Neural cell (in vitro differentiated cells): Measurements from ENCODE around the gene MCM3AP. TPM values are rescaled to one million over a fixed set of nuclear protein-coding genes. Genes with fewer than 3 reads are reported as not detected.

ENCODE experiments used
- H2AFZ ChIP-seq: fragments of 200-600, 300-800 bp; sonication (generic), shearing (Covaris generic); 2 replicates; pipeline ENCODE4 v1.6.0; 2014; ENCODE audit warnings: low read depth, mild to moderate bottlenecking, antibody characterized with exemption, low read length, moderate library complexity
- H3F3A ChIP-seq: fragments of 200-600 bp; shearing (Covaris generic); 2 replicates; pipeline ENCODE4 v1.6.1; 2016; ENCODE audit warnings: mild to moderate bottlenecking, moderate library complexity, mixed read lengths, antibody characterized with exemption, low read length; ENCODE audit not compliant: insufficient read depth, poor library complexity, severe bottlenecking
- H3K27ac ChIP-seq: fragments of 200-600, 300-800 bp; sonication (generic), shearing (Covaris generic); 2 replicates; pipeline ENCODE4 v1.5.1; 2014; ENCODE audit warnings: mild to moderate bottlenecking, low read length, moderate library complexity
- H3K27me3 ChIP-seq: fragments of 300-800, 200-600 bp; sonication (generic), shearing (Covaris generic); 2 replicates; pipeline ENCODE4 v1.6.0; 2014; ENCODE audit warnings: mild to moderate bottlenecking, low read depth, low read length, moderate library complexity; ENCODE audit not compliant: insufficient read depth
- H3K36me3 ChIP-seq: fragments of 300-800, 200-600 bp; sonication (generic), shearing (Covaris generic); 2 replicates; pipeline ENCODE4 v1.5.1; 2014; ENCODE audit warnings: mild to moderate bottlenecking, antibody characterized with exemption, low read length, moderate library complexity; ENCODE audit not compliant: insufficient read depth
- H3K4me2 ChIP-seq: fragments of 300-800, 200-600 bp; sonication (generic), shearing (Covaris generic); 2 replicates; pipeline ENCODE4 v1.6.0; 2014; ENCODE audit warnings: mild to moderate bottlenecking, low read length
- H3K4me3 ChIP-seq: fragments of 300-800, 200-600 bp; sonication (generic), shearing (Covaris generic); 2 replicates; pipeline ENCODE4 v1.5.1; 2014; ENCODE audit warnings: mild to moderate bottlenecking, low read length, moderate library complexity
- H3K79me2 ChIP-seq: fragments of 200-600 bp; shearing (Covaris generic); replicated peaks from 2 replicates; pipeline ENCODE4 v1.6.0; 2014; ENCODE audit warnings: mild to moderate bottlenecking, low read length, moderate library complexity; ENCODE audit not compliant: insufficient read depth
- H3K9ac ChIP-seq: fragments of 300-800, 200-600 bp; sonication (generic), shearing (Covaris generic); 2 replicates; pipeline ENCODE4 v1.6.1; 2016; ENCODE audit warnings: mild to moderate bottlenecking, low read length, mixed read lengths
- H3K9me2 ChIP-seq: fragments of 200-600 bp; shearing (Covaris generic); 2 replicates; pipeline ENCODE4 v1.6.1; 2016; ENCODE audit warnings: mild to moderate bottlenecking, low read length, mixed read lengths; ENCODE audit not compliant: insufficient read depth
- H3K9me3 ChIP-seq: fragments of 200-600, 300-800 bp; sonication (generic), shearing (Covaris generic); 2 replicates; pipeline ENCODE4 v1.6.1; 2016; ENCODE audit warnings: mild to moderate bottlenecking, mixed run types, low read length, moderate library complexity, mixed read lengths
- H4K20me1 ChIP-seq: fragments of 200-600 bp; shearing (Covaris generic); 2 replicates; pipeline ENCODE4 v1.6.1; 2016; ENCODE audit warnings: mild to moderate bottlenecking, mixed run types; ENCODE audit not compliant: insufficient read depth
- EP300 ChIP-seq: fragments of 450-650 bp; conservative IDR thresholded peaks from 2 replicates; pipeline ENCODE4 v1.6.1; 2014; ENCODE audit warnings: antibody characterized with exemption, mild to moderate bottlenecking, moderate library complexity; ENCODE audit not compliant: poor library complexity, severe bottlenecking
- EZH2 ChIP-seq: fragments of 200-600, 300-800 bp; shearing (Covaris generic), sonication (generic); IDR thresholded peaks from 2 replicates; pipeline ENCODE4 v1.6.1; 2014; ENCODE audit warnings: antibody characterized with exemption, low read length, borderline replicate concordance, mild to moderate bottlenecking; ENCODE audit not compliant: insufficient read depth, poor library complexity, severe bottlenecking
- MXI1 ChIP-seq: fragments of 450-650 bp; conservative IDR thresholded peaks from 2 replicates; pipeline ENCODE4 v1.6.1; 2014; ENCODE audit warnings: antibody characterized with exemption, mild to moderate bottlenecking; ENCODE audit not compliant: poor library complexity, severe bottlenecking
- POLR2AphosphoS5 ChIP-seq: IDR thresholded peaks from 2 replicates; pipeline ENCODE4 v1.6.1; 2012
- RAD21 ChIP-seq: fragments of 450-650 bp; conservative IDR thresholded peaks from 2 replicates; pipeline ENCODE4 v1.6.1; 2014; ENCODE audit warnings: antibody characterized with exemption, mild to moderate bottlenecking, moderate library complexity
- SMC3 ChIP-seq: fragments of 450-650 bp; conservative IDR thresholded peaks from 2 replicates; pipeline ENCODE4 v1.6.1; 2014; ENCODE audit warnings: antibody characterized with exemption, mild to moderate bottlenecking, moderate library complexity; ENCODE audit not compliant: poor library complexity
- TAF1 ChIP-seq: IDR thresholded peaks from 2 replicates; pipeline ENCODE4 v1.6.1; 2012; ENCODE audit warnings: low read depth
- polyA plus RNA-seq: library from polyadenylated mRNA; depleted of rRNA; stranded (reverse); fragments of >200 nt; gene quantifications from 2 replicates; pipeline ENCODE4 v1.2.3, GENCODE V29; 2014
- TF ChIP-seq, protein P1 (sequence below): fragments of 450-650 bp; IDR thresholded peaks from 2 replicates; pipeline ENCODE4 v1.5.1; 2014; ENCODE audit warnings: antibody characterized with exemption, mild to moderate bottlenecking, moderate library complexity; ENCODE audit not compliant: poor library complexity, severe bottlenecking
- TF ChIP-seq, protein P2 (sequence below): IDR thresholded peaks from 2 replicates; pipeline ENCODE4 v1.6.1; 2012; ENCODE audit warnings: borderline replicate concordance

MCM3AP gene
- polyA plus RNA-seq, 1 donor from 2014 or later, result 74.2 TPM

DNA sequence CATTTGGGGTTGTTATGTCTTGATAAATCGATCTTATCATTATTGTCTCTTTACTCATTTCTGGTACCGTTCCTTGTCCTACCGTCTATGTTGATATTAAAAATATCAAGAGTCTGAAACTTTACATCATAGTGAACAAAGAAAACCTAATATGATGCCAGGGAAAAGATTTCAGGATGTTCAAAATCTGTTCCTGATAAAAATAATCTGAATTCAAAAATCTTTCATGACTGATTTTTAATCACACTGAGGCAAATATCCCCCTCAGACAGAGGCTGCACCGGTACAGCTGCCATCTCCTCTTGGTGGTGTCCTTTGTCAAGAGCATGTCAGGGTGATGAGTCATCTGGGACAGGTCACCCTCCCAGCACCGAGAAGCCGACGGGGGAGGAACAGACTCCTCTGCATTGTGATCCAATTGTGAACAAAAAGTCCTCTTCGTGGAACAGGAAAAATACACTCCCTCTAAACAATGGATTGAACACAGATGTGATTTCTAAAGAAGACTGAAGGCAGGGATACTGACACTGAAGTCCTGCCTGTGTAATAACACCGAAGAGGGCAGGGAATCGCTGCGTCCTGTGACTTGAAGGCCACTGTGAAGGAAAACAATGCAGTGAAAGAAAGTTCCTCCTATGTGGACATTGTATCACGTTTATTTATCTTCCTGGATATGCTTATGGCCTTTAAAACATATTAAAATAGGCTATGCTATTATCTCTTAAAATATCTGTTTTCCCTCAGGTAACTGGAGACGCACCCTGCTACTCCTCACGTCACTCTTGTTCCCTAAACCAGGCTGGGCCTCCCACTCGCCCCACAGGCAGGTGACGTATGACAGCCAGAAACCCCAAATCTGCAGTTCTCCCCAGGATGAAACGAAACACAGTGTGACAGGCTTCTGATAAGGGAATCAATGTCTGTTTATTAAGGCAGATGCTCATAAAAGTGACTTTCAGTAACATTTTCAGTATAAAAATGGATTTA, 96.9 kb downstream of the MCM3AP start:
- no peak overlapping the region for H2AFZ ChIP-seq
- no peak overlapping the region for H3K9ac ChIP-seq
- no peaks in the 10 kb centered on the region for H3K27me3 ChIP-seq
- no peak for TF ChIP-seq SMC3
- TF ChIP-seq, protein P1, sequence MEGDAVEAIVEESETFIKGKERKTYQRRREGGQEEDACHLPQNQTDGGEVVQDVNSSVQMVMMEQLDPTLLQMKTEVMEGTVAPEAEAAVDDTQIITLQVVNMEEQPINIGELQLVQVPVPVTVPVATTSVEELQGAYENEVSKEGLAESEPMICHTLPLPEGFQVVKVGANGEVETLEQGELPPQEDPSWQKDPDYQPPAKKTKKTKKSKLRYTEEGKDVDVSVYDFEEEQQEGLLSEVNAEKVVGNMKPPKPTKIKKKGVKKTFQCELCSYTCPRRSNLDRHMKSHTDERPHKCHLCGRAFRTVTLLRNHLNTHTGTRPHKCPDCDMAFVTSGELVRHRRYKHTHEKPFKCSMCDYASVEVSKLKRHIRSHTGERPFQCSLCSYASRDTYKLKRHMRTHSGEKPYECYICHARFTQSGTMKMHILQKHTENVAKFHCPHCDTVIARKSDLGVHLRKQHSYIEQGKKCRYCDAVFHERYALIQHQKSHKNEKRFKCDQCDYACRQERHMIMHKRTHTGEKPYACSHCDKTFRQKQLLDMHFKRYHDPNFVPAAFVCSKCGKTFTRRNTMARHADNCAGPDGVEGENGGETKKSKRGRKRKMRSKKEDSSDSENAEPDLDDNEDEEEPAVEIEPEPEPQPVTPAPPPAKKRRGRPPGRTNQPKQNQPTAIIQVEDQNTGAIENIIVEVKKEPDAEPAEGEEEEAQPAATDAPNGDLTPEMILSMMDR, result no peak
- TF ChIP-seq TAF1, result no peak
- TF ChIP-seq EZH2, result no peak
- no peak for TF ChIP-seq RAD21
- no peak for TF ChIP-seq MXI1
- TF ChIP-seq POLR2AphosphoS5, result no peak
- TF ChIP-seq, protein P2, sequence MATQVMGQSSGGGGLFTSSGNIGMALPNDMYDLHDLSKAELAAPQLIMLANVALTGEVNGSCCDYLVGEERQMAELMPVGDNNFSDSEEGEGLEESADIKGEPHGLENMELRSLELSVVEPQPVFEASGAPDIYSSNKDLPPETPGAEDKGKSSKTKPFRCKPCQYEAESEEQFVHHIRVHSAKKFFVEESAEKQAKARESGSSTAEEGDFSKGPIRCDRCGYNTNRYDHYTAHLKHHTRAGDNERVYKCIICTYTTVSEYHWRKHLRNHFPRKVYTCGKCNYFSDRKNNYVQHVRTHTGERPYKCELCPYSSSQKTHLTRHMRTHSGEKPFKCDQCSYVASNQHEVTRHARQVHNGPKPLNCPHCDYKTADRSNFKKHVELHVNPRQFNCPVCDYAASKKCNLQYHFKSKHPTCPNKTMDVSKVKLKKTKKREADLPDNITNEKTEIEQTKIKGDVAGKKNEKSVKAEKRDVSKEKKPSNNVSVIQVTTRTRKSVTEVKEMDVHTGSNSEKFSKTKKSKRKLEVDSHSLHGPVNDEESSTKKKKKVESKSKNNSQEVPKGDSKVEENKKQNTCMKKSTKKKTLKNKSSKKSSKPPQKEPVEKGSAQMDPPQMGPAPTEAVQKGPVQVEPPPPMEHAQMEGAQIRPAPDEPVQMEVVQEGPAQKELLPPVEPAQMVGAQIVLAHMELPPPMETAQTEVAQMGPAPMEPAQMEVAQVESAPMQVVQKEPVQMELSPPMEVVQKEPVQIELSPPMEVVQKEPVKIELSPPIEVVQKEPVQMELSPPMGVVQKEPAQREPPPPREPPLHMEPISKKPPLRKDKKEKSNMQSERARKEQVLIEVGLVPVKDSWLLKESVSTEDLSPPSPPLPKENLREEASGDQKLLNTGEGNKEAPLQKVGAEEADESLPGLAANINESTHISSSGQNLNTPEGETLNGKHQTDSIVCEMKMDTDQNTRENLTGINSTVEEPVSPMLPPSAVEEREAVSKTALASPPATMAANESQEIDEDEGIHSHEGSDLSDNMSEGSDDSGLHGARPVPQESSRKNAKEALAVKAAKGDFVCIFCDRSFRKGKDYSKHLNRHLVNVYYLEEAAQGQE, result no peak
- no peak for TF ChIP-seq EP300
- H3K4me3 ChIP-seq, result no peak overlapping the region
- H3F3A ChIP-seq, result no peaks in the 10 kb centered on the region
- no peaks in the 10 kb centered on the region for H3K36me3 ChIP-seq
- H4K20me1 ChIP-seq, result no peaks in the 10 kb centered on the region
- H3K9me3 ChIP-seq, result no peaks in the 10 kb centered on the region
- no peaks in the 10 kb centered on the region for H3K9me2 ChIP-seq
- no peak overlapping the region for H3K27ac ChIP-seq
- H3K4me2 ChIP-seq, result no peak overlapping the region
- no peaks in the 10 kb centered on the region for H3K79me2 ChIP-seq

DNA sequence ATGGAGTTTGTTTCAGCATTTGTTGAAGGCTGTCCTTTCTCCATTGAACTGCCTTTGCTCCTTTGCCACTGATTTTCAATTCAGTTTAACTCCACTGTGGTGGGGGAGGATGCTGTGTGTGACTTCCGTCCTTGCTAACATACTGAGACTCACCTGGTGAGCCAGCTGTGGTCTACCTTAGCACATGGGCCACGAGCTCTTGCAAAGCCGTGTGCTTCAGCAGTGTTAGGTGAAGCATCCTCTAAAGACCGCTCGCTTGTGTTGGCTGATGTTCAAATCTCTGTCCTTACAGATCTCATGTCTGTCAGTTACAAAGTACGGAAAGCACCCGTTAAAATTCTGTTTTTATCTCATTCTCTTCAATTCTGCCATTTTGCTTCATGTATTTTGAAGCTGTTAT, 97.6 kb downstream of the MCM3AP start:
- no peaks in the 10 kb centered on the region for H3K79me2 ChIP-seq
- no peaks in the 10 kb centered on the region for H3F3A ChIP-seq
- TF ChIP-seq, protein P2, result no peak
- no peak for TF ChIP-seq POLR2AphosphoS5
- no peak for TF ChIP-seq TAF1
- no peak for TF ChIP-seq RAD21
- TF ChIP-seq, protein P1, result no peak
- no peak for TF ChIP-seq SMC3
- TF ChIP-seq EZH2, result no peak
- TF ChIP-seq EP300, result no peak
- no peak overlapping the region for H3K4me2 ChIP-seq
- H3K36me3 ChIP-seq, result no peaks in the 10 kb centered on the region
- H3K9me2 ChIP-seq, result no peaks in the 10 kb centered on the region
- H3K9me3 ChIP-seq, result no peaks in the 10 kb centered on the region
- H2AFZ ChIP-seq, result no peak overlapping the region
- H3K4me3 ChIP-seq, result no peak overlapping the region
- no peak overlapping the region for H3K27ac ChIP-seq
- H3K9ac ChIP-seq, result no peak overlapping the region
- H4K20me1 ChIP-seq, result no peaks in the 10 kb centered on the region
- no peaks in the 10 kb centered on the region for H3K27me3 ChIP-seq
